HEK293 (cell line): ENCODE results near the gene TRIM28.

Experiments
- EGR2 ChIP-seq: fragments of 450-650 bp; formaldehyde crosslinking; IDR thresholded peaks from 2 replicates; pipeline ENCODE4 v1.5.1; 2016; ENCODE audit warnings: low read depth, missing biosample characterization, missing genetic modification characterization
- ELK4 ChIP-seq: IDR thresholded peaks from 2 replicates; pipeline ENCODE4 v1.6.1; 2011; ENCODE audit warnings: mild to moderate bottlenecking, low read depth, low read length, borderline replicate concordance
- FEZF1 ChIP-seq: fragments of 450-650 bp; formaldehyde crosslinking; IDR thresholded peaks from 2 replicates; pipeline ENCODE4 v1.5.1; 2016; ENCODE audit warnings: missing biosample characterization, missing genetic modification characterization
- KLF16 ChIP-seq: fragments of 450-650 bp; formaldehyde crosslinking; IDR thresholded peaks from 2 replicates; pipeline ENCODE4 v1.5.1; 2017; ENCODE audit warnings: missing biosample characterization, missing genetic modification characterization
- KLF7 ChIP-seq: fragments of 450-650 bp; formaldehyde crosslinking; IDR thresholded peaks from 2 replicates; pipeline ENCODE4 v1.5.1; 2016; ENCODE audit warnings: missing biosample characterization, missing genetic modification characterization, borderline replicate concordance
- PBX3 ChIP-seq: sonication (generic); formaldehyde crosslinking; IDR thresholded peaks from 2 replicates; pipeline ENCODE4 v1.8.1; 2022; ENCODE audit warnings: mild to moderate bottlenecking, moderate library complexity, missing genetic modification reagents
- SP2 ChIP-seq: fragments of 450-650 bp; formaldehyde crosslinking; IDR thresholded peaks from 2 replicates; pipeline ENCODE4 v1.5.1; 2016; ENCODE audit warnings: missing biosample characterization, missing genetic modification characterization
- ZFP69B ChIP-seq: fragments of 450-650 bp; formaldehyde crosslinking; IDR thresholded peaks from 2 replicates; pipeline ENCODE4 v1.5.1; 2016; ENCODE audit warnings: missing biosample characterization, missing genetic modification characterization
- ZNF133 ChIP-seq: fragments of 450-650 bp; formaldehyde crosslinking; IDR thresholded peaks from 2 replicates; pipeline ENCODE4 v1.5.1; 2016; ENCODE audit warnings: missing biosample characterization, missing genetic modification characterization
- ZNF146 ChIP-seq: fragments of 450-650 bp; formaldehyde crosslinking; IDR thresholded peaks from 2 replicates; pipeline ENCODE4 v1.5.1; 2016; ENCODE audit warnings: missing biosample characterization, missing genetic modification characterization
- ZNF24 ChIP-seq: fragments of 450-650 bp; formaldehyde crosslinking; IDR thresholded peaks from 2 replicates; pipeline ENCODE4 v1.5.1; 2016; ENCODE audit warnings: missing biosample characterization, missing genetic modification characterization
- ZNF274 ChIP-seq, 2 experiments: fragments of 200-500 bp in 1 of 2; fragments of 450-650 bp in 1 of 2; sonication (Bioruptor generic) in 1 of 2; formaldehyde crosslinking in 1 of 2; IDR thresholded peaks; 2 replicates each; pipeline versions ENCODE4 v1.5.1 to v1.6.1; 2014 to 2016; ENCODE audit warnings: borderline replicate concordance in 1 of 2, inconsistent platforms in 1 of 2, low read length in 1 of 2, missing biosample characterization in 1 of 2, missing genetic modification characterization in 1 of 2
- ZNF335 ChIP-seq: fragments of 450-650 bp; formaldehyde crosslinking; conservative IDR thresholded peaks from 2 replicates; pipeline ENCODE4 v1.5.1; 2016; ENCODE audit warnings: missing biosample characterization, missing genetic modification characterization
- ZNF518A ChIP-seq: fragments of 450-650 bp; formaldehyde crosslinking; conservative IDR thresholded peaks from 2 replicates; pipeline ENCODE4 v1.5.1; 2016; ENCODE audit warnings: low read depth, missing biosample characterization, missing genetic modification characterization
- ZNF558 ChIP-seq: fragments of 450-650 bp; formaldehyde crosslinking; IDR thresholded peaks from 2 replicates; pipeline ENCODE4 v1.5.1; 2016; ENCODE audit warnings: missing biosample characterization, missing genetic modification characterization
- ZNF626 ChIP-seq: fragments of 450-650 bp; sonication (Bioruptor Pico); formaldehyde crosslinking; IDR thresholded peaks from 2 replicates; pipeline ENCODE4 v1.5.1; 2018; ENCODE audit warnings: missing biosample characterization, missing genetic modification characterization, inconsistent platforms
- ZNF660 ChIP-seq: fragments of 450-650 bp; IDR thresholded peaks from 2 replicates; pipeline ENCODE4 v1.5.1; 2018; ENCODE audit warnings: missing biosample characterization, mild to moderate bottlenecking, missing genetic modification characterization
- ZNF670 ChIP-seq: fragments of 450-650 bp; formaldehyde crosslinking; IDR thresholded peaks from 2 replicates; pipeline ENCODE4 v1.5.1; 2016; ENCODE audit warnings: missing biosample characterization, missing genetic modification characterization, low read depth
- ZNF777 ChIP-seq: fragments of 450-650 bp; formaldehyde crosslinking; IDR thresholded peaks from 2 replicates; pipeline ENCODE4 v1.5.1; 2017; ENCODE audit warnings: missing biosample characterization, missing genetic modification characterization, borderline replicate concordance
- TF ChIP-seq, protein P1 (sequence below): fragments of 450-650 bp; formaldehyde crosslinking; IDR thresholded peaks from 2 replicates; pipeline ENCODE4 v1.5.1; 2016; ENCODE audit warnings: missing biosample characterization, missing genetic modification characterization
- TF ChIP-seq, protein P2 (sequence below): fragments of 450-650 bp; formaldehyde crosslinking; IDR thresholded peaks from 2 replicates; pipeline ENCODE4 v1.5.1; 2017; ENCODE audit warnings: missing biosample characterization, missing genetic modification characterization
- TF ChIP-seq, protein P3 (sequence below): fragments of 450-650 bp; formaldehyde crosslinking; IDR thresholded peaks from 2 replicates; pipeline ENCODE4 v1.5.1; 2016; ENCODE audit warnings: missing biosample characterization, missing genetic modification characterization, borderline replicate concordance
- TF ChIP-seq, protein P4 (sequence below): fragments of 450-650 bp; formaldehyde crosslinking; IDR thresholded peaks from 2 replicates; pipeline ENCODE4 v1.5.1; 2016; ENCODE audit warnings: missing biosample characterization, missing genetic modification characterization

TRIM28 gene

DNA sequence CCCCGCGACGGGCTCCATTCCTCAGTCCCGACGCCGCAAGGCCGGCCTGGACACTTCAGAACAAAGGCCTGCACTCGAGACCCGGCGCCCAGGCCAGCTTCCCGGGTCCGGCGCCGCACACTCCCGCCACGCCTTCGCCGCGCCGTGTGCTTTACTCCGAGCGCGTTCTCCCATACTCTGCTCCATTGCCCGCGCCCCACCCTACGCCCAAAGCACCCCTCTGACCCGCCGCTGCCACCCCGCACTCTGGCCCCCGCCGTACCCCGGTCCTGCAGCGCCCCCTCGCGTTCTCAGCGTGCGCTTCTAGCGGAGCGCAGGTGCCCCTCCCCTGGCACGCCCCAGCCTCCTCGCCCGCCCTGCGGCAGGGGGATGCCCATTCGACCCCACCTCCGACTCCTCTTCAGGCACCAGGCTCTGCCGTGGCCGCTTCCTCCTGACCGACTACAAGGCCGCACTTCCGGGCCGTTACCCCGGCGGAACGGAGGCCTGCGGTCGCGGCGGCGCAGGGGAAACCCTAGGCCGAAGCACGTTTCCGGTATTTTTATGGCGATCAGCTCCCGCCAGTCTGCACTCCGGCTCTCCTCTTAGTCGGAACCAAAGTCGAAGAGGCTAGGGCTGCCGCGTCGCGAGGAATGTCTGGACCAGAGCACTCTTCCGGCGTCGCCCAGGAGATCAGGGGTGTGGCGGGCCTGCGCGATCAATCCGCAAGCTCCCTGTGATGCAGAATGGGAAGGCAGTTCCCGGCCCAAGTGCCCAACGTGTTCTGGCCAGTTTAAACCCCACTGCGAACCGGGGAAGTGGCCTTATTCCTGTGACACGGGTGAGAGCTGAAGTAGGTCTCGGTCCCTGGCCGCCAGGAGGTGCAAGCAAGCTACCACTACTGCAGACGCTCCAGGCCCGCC, 24.3 kb upstream of the TRIM28 start, which contains the start of gene ZBTB45 (continued):
- TF ChIP-seq EGR2 (tag by site-specific recombination) (peak; percentile 69), KLF7 (tag by site-specific recombination) (peak; percentile 96), ZNF626 (tag by site-specific recombination) (0 out of 2 replicates have a peak, but pooled peaks have one; percentile 47), PBX3 (CRISPR knock-in tag) (peak; percentile 99), FEZF1 (peak; percentile 52), SP2 (tag by site-specific recombination) (peak; percentile 91), ZNF133 (tag by site-specific recombination) (no peak; the same call in 1 of the 2 replicates), ZNF24 (peak; percentile 96), ZNF777 (tag by site-specific recombination) (peak; percentile 61), ZNF518A (tag by site-specific recombination) (peak; percentile 92), ZNF670 (tag by site-specific recombination) (no peak), ZNF660 (tag by site-specific recombination) (peak; percentile 98), ELK4 (no peak), ZFP69B (tag by site-specific recombination) (peak; percentile 91), KLF16 (peak; percentile 99), ZNF558 (tag by site-specific recombination) (peak; percentile 55; the same call in 1 of the 2 replicates), ZNF335 (tag by site-specific recombination) (peak; percentile 96), ZNF146 (tag by site-specific recombination) (peak; percentile 62; the same call in 1 of the 2 replicates), ZNF274 (IDR thresholded peaks at IDR 0.05; ENCODE audit: low read length) (no peak), ZNF274 (tag by site-specific recombination; IDR thresholded peaks at IDR 0.05; ENCODE audit: borderline replicate concordance) (no peak)
- TF ChIP-seq, protein P1, sequence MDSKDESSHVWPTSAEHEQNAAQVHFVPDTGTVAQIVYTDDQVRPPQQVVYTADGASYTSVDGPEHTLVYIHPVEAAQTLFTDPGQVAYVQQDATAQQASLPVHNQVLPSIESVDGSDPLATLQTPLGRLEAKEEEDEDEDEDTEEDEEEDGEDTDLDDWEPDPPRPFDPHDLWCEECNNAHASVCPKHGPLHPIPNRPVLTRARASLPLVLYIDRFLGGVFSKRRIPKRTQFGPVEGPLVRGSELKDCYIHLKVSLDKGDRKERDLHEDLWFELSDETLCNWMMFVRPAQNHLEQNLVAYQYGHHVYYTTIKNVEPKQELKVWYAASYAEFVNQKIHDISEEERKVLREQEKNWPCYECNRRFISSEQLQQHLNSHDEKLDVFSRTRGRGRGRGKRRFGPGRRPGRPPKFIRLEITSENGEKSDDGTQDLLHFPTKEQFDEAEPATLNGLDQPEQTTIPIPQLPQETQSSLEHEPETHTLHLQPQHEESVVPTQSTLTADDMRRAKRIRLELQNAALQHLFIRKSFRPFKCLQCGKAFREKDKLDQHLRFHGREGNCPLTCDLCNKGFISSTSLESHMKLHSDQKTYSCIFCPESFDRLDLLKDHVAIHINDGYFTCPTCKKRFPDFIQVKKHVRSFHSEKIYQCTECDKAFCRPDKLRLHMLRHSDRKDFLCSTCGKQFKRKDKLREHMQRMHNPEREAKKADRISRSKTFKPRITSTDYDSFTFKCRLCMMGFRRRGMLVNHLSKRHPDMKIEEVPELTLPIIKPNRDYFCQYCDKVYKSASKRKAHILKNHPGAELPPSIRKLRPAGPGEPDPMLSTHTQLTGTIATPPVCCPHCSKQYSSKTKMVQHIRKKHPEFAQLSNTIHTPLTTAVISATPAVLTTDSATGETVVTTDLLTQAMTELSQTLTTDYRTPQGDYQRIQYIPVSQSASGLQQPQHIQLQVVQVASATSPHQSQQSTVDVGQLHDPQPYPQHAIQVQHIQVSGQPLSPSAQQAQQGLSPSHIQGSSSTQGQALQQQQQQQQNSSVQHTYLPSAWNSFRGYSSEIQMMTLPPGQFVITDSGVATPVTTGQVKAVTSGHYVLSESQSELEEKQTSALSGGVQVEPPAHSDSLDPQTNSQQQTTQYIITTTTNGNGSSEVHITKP (tag by site-specific recombination), result peak; percentile 77; the same call in 1 of the 2 replicates
- TF ChIP-seq, protein P2, sequence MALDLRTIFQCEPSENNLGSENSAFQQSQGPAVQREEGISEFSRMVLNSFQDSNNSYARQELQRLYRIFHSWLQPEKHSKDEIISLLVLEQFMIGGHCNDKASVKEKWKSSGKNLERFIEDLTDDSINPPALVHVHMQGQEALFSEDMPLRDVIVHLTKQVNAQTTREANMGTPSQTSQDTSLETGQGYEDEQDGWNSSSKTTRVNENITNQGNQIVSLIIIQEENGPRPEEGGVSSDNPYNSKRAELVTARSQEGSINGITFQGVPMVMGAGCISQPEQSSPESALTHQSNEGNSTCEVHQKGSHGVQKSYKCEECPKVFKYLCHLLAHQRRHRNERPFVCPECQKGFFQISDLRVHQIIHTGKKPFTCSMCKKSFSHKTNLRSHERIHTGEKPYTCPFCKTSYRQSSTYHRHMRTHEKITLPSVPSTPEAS, result peak; percentile 79; the same call in 1 of the 2 replicates
- TF ChIP-seq, protein P3, sequence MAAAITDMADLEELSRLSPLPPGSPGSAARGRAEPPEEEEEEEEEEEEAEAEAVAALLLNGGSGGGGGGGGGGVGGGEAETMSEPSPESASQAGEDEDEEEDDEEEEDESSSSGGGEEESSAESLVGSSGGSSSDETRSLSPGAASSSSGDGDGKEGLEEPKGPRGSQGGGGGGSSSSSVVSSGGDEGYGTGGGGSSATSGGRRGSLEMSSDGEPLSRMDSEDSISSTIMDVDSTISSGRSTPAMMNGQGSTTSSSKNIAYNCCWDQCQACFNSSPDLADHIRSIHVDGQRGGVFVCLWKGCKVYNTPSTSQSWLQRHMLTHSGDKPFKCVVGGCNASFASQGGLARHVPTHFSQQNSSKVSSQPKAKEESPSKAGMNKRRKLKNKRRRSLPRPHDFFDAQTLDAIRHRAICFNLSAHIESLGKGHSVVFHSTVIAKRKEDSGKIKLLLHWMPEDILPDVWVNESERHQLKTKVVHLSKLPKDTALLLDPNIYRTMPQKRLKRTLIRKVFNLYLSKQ (tag by site-specific recombination), result 0 out of 2 replicates have a peak, but pooled peaks have one; percentile 2
- TF ChIP-seq, protein P4, sequence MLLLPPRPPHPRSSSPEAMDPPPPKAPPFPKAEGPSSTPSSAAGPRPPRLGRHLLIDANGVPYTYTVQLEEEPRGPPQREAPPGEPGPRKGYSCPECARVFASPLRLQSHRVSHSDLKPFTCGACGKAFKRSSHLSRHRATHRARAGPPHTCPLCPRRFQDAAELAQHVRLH, result peak; percentile 100
